ENCODE results near the gene TBR1.

TBR1 gene

GRCh38 chr2:161427664-161428587 is 11.8 kb downstream of the TBR1 start:
- FAIRE-seq = no peak
- no peak for DNase-seq (ENCODE audit: low spot score)

- FAIRE-seq (no peak), DNase-seq (ENCODE audit: low spot score) (no peak)
Observed at GRCh38 chr2:161430386-161430785, 14.3 kb downstream of the TBR1 start.

- no peak for FAIRE-seq
- DNase-seq (ENCODE audit: low spot score) = no peak
Observed at GRCh38 chr2:161432107-161432506, 16.0 kb downstream of the TBR1 start.

GRCh38 chr2:161434118-161434517 is 18.0 kb downstream of the TBR1 start:
- DNase-seq (ENCODE audit: low spot score) = no peak
- FAIRE-seq = no peak

GRCh38 chr2:161436411-161436810 is 20.3 kb downstream of the TBR1 start:
- FAIRE-seq = no peak

GRCh38 chr2:161438598-161438997 is 22.5 kb downstream of the TBR1 start:
- no peak for FAIRE-seq

More at GRCh38 chr2:161436411-161436810, 20.3 kb downstream of the TBR1 start:
- DNase-seq (ENCODE audit: low spot score) = no peak

GRCh38 chr2:161445097-161445496 is 29.0 kb downstream of the TBR1 start:
- FAIRE-seq (no peak), DNase-seq (ENCODE audit: low spot score) (no peak)

More at GRCh38 chr2:161438598-161438997, 22.5 kb downstream of the TBR1 start:
- DNase-seq (ENCODE audit: low spot score) = no peak

GRCh38 chr2:161448431-161448830 is 32.3 kb downstream of the TBR1 start:
- DNase-seq (ENCODE audit: low spot score) (no peak), FAIRE-seq (no peak)

- DNase-seq (ENCODE audit: low spot score) (no peak), FAIRE-seq (no peak)
Observed at GRCh38 chr2:161471631-161472030, 55.5 kb downstream of the TBR1 start.

GRCh38 chr2:161474920-161475319 is 58.8 kb downstream of the TBR1 start:
- FAIRE-seq (no peak), DNase-seq (ENCODE audit: low spot score) (no peak)

All from urothelium cell line (cell line).